Nephron (organoid): ENCODE data around the gene HPCAL1.

Experiments used
- H3K27ac Mint-ChIP-seq, 3 experiments: 2 replicates each; pipeline ENCODE4 v1.8.0; 2020; ENCODE audit warnings: mixed read lengths in 3 of 3, mild to moderate bottlenecking in 2 of 3, moderate library complexity in 1 of 3
- H3K27me3 Mint-ChIP-seq: 2 replicates; pipeline ENCODE4 v1.8.0; 2021; ENCODE audit warnings: low read depth, mild to moderate bottlenecking, moderate library complexity, mixed read lengths
- H3K36me3 Mint-ChIP-seq: 2 replicates; pipeline ENCODE4 v1.8.0; 2020; ENCODE audit warnings: low read depth, mixed read lengths
- H3K4me1 Mint-ChIP-seq: 2 replicates; pipeline ENCODE4 v1.8.0; 2020; ENCODE audit warnings: mixed read lengths
- H3K4me3 Mint-ChIP-seq, 3 experiments: 2 replicates each; pipeline ENCODE4 v1.8.0; 2020; ENCODE audit warnings: mild to moderate bottlenecking in 3 of 3, mixed read lengths in 3 of 3, moderate library complexity in 2 of 3
- H3K9me3 Mint-ChIP-seq: 2 replicates; pipeline ENCODE4 v1.8.0; 2020; ENCODE audit warnings: mixed read lengths
- CTCF ChIP-seq, 3 experiments: fragments of 200-600 bp; sonication (generic); IDR thresholded peaks; one replicate each; pipeline ENCODE4 v1.5.0; 2021; ENCODE audit warnings: antibody characterized with exemption in 3 of 3; ENCODE audit not compliant: unreplicated experiment in 3 of 3

Gene HPCAL1

GRCh38 chr2:10398496-10398895, 95.8 kb downstream of the HPCAL1 start:
- Mint-ChIP-seq H3K27me3 (peaks cover 8% of the 10 kb centered on the region), H3K9me3 (no peaks in the 10 kb centered on the region), H3K27ac (no peak overlapping the region), H3K36me3 (peaks cover 20% of the 10 kb centered on the region), H3K4me3 (no peak overlapping the region), H3K4me1 (no peaks in the 10 kb centered on the region)
- TF ChIP-seq CTCF (IDR thresholded peaks at IDR 0.05; ENCODE audit: unreplicated experiment in 3 of 3), result no peak

- TF ChIP-seq CTCF (IDR thresholded peaks at IDR 0.05; ENCODE audit: unreplicated experiment in 3 of 3), result no peak
- Mint-ChIP-seq H3K9me3 (no peaks in the 10 kb centered on the region), H3K36me3 (peaks cover 20% of the 10 kb centered on the region), H3K4me3 (no peak overlapping the region), H3K27me3 (peaks cover 8% of the 10 kb centered on the region), H3K27ac (no peak overlapping the region), H3K4me1 (no peaks in the 10 kb centered on the region)
Measured at GRCh38 chr2:10399358-10399757, 96.7 kb downstream of the HPCAL1 start.

GRCh38 chr2:10400002-10400401, 97.3 kb downstream of the HPCAL1 start:
- peaks cover 20% of the 10 kb centered on the region for H3K36me3 Mint-ChIP-seq
- H3K27ac Mint-ChIP-seq, result no peak overlapping the region
- no peak for TF ChIP-seq CTCF (IDR thresholded peaks at IDR 0.05; ENCODE audit: unreplicated experiment in 3 of 3)
- no peak overlapping the region for H3K4me3 Mint-ChIP-seq
- H3K27me3 Mint-ChIP-seq, result peaks cover 13% of the 10 kb centered on the region
- no peaks in the 10 kb centered on the region for H3K9me3 Mint-ChIP-seq
- no peaks in the 10 kb centered on the region for H3K4me1 Mint-ChIP-seq

GRCh38 chr2:10400568-10400977, 97.9 kb downstream of the HPCAL1 start:
- Mint-ChIP-seq H3K9me3 (no peaks in the 10 kb centered on the region), H3K27ac (no peak overlapping the region), H3K4me3 (no peak overlapping the region), H3K27me3 (peaks cover 15% of the 10 kb centered on the region), H3K4me1 (no peaks in the 10 kb centered on the region), H3K36me3 (peaks cover 20% of the 10 kb centered on the region)
- TF ChIP-seq CTCF (IDR thresholded peaks at IDR 0.05; ENCODE audit: unreplicated experiment in 3 of 3), result no peak

- H3K27me3 Mint-ChIP-seq, result peaks cover 19% of the 10 kb centered on the region
- H3K36me3 Mint-ChIP-seq, result peaks cover 20% of the 10 kb centered on the region
- TF ChIP-seq CTCF (IDR thresholded peaks at IDR 0.05; ENCODE audit: unreplicated experiment in 3 of 3), result no peak
- no peak overlapping the region for H3K4me3 Mint-ChIP-seq
- H3K27ac Mint-ChIP-seq, result no peak overlapping the region
- H3K4me1 Mint-ChIP-seq, result no peaks in the 10 kb centered on the region
- no peaks in the 10 kb centered on the region for H3K9me3 Mint-ChIP-seq
Measured at GRCh38 chr2:10400978-10401951, 98.6 kb downstream of the HPCAL1 start.
